ENCODE data around the gene GLB1L2.

- TF ChIP-seq ZNF565 (CRISPR knock-in tag; conservative IDR thresholded peaks at IDR 0.05; ENCODE audit: low read depth) (no peak), OSR1 (CRISPR knock-in tag; IDR thresholded peaks at IDR 0.05) (no peak), POU6F1 (CRISPR knock-in tag; IDR thresholded peaks at IDR 0.05; ENCODE audit: borderline replicate concordance, low read depth) (no peak), GLIS3 (CRISPR knock-in tag; IDR thresholded peaks at IDR 0.05) (no peak), ZNF8 (CRISPR knock-in tag; IDR thresholded peaks at IDR 0.05) (no peak), ISL1 (CRISPR knock-in tag; IDR thresholded peaks at IDR 0.05) (no peak), CSDC2 (CRISPR knock-in tag; IDR thresholded peaks at IDR 0.05) (no peak), CREB5 (CRISPR knock-in tag; IDR thresholded peaks at IDR 0.05; ENCODE audit: low read depth) (no peak), ZNF70 (CRISPR knock-in tag; IDR thresholded peaks at IDR 0.05) (no peak)
These were observed 422 bp downstream of the GLB1L2 start for GRCh38 chr11:134332189-134332631.

All from SK-N-SH treated with all-trans-retinoic acid at 6 μM for 48 hours (cell line).